GM18858 (cell line): ENCODE data around the gene OSBP2.

ENCODE experiments used
- ATAC-seq: cut with Tn5 transposase; IDR thresholded peaks from one replicate; pipeline ENCODE4 v1.9.1; 2021; ENCODE audit not compliant: unreplicated experiment

Gene OSBP2

GRCh38 chr22:30802202-30803166 lies 107.8 kb downstream of the OSBP2 start:
- no peak for ATAC-seq

GRCh38 chr22:30803679-30804078 lies 109.0 kb downstream of the OSBP2 start:
- ATAC-seq: no peak

GRCh38 chr22:30804626-30805025 lies 110.0 kb downstream of the OSBP2 start:
- ATAC-seq: no peak

- no peak for ATAC-seq
These were observed 111.8 kb downstream of the OSBP2 start for GRCh38 chr22:30806391-30806861.

- ATAC-seq: no peak
These were observed 114.4 kb downstream of the OSBP2 start for GRCh38 chr22:30809086-30809485.

GRCh38 chr22:30810105-30810504 lies 115.4 kb downstream of the OSBP2 start:
- ATAC-seq: no peak

GRCh38 chr22:30813936-30814335 lies 119.3 kb downstream of the OSBP2 start:
- ATAC-seq: no peak

GRCh38 chr22:30816413-30816812 lies 121.7 kb downstream of the OSBP2 start:
- no peak for ATAC-seq

GRCh38 chr22:30821381-30821780 lies 126.7 kb downstream of the OSBP2 start:
- ATAC-seq: no peak

GRCh38 chr22:30821863-30822215 lies 127.2 kb downstream of the OSBP2 start:
- ATAC-seq: no peak

- no peak for ATAC-seq
These were observed 127.7 kb downstream of the OSBP2 start for GRCh38 chr22:30822216-30823014.

- ATAC-seq: no peak
These were observed 128.3 kb downstream of the OSBP2 start for GRCh38 chr22:30823015-30823370.

GRCh38 chr22:30824096-30824495 lies 129.4 kb downstream of the OSBP2 start:
- ATAC-seq: no peak

GRCh38 chr22:30824711-30825110 lies 130.0 kb downstream of the OSBP2 start:
- no peak for ATAC-seq

- no peak for ATAC-seq
These were observed 131.2 kb downstream of the OSBP2 start for GRCh38 chr22:30825711-30826505.

- no peak for ATAC-seq
These were observed 132.1 kb downstream of the OSBP2 start for GRCh38 chr22:30826670-30827355.

- ATAC-seq: no peak
These were observed 133.0 kb downstream of the OSBP2 start for GRCh38 chr22:30827646-30828045.

GRCh38 chr22:30828187-30829155 lies 133.8 kb downstream of the OSBP2 start:
- ATAC-seq: no peak

GRCh38 chr22:30829901-30830550 lies 135.4 kb downstream of the OSBP2 start:
- ATAC-seq: no peak
